Stromal cell of bone marrow (primary cell): ENCODE data around the gene AKT2.

ENCODE experiments used
- DNase-seq: peaks from one replicate; pipeline ENCODE4 v3.0.0-alpha.2; 2012; ENCODE audit warnings: low read depth

Gene AKT2

GRCh38 chr19:40300668-40301067 is 15.5 kb upstream of the AKT2 start:
- DNase-seq = no peak

- no peak for DNase-seq
Measured at GRCh38 chr19:40298026-40298425, 12.9 kb upstream of the AKT2 start.

DNA sequence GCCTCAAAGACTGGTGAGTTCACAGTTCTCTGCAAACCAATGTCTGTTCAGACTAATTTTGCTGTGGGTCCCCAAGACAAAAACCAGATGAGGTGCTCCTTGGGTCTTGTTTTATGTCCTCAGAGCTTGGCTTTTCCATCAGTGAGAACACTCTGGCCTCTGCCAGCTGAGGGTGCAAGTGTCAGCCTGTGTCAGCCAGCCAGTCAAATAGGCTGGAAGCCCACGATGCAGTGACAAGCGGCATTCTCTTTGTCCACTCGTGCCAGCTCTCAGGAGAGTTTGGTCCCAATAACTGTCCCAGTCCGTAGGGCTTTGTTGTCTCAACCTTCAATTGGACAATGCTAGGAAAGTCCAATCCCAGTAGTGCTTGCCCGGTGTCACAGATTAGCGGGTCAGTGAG is 9.4 kb upstream of the AKT2 start:
- DNase-seq = no peak

- DNase-seq = no peak
Measured at GRCh38 chr19:40286971-40287421, 1.9 kb upstream of the AKT2 start.

DNA sequence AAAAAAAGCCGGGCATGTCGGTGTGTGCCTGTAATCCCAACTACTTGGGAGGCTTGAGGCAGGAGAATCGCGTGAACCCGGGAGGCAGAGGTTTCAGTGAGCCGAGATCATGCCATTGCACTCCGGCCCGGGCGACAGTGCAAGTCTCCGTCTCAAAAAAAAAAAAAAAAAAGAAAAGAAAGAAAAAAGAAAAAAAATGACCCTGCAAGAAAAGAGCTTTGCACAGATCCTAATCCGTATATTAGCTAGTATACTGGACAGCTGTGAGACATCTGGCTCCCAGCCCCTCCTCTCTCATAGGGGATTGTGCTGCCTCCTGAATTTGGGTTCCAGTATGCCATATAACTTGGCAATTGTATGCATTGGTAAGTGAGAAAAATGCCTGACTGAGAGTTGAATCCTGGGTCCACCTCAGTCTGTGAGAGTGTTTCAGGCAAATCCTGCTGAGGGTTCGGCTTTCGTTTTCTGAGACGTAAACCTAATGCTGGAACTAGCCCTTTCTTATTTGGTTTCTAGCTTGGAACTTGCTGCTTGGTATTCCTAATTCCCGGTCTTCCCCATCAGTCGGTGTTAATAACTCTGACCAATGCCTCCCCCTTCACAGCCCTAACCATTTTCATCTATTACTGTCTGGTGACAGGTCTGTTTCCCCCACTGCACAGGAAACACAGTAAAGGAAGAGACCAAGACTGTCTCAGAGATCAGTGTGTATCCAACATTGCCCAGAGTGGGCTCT is 1.3 kb upstream of the AKT2 start:
- no peak for DNase-seq

DNA sequence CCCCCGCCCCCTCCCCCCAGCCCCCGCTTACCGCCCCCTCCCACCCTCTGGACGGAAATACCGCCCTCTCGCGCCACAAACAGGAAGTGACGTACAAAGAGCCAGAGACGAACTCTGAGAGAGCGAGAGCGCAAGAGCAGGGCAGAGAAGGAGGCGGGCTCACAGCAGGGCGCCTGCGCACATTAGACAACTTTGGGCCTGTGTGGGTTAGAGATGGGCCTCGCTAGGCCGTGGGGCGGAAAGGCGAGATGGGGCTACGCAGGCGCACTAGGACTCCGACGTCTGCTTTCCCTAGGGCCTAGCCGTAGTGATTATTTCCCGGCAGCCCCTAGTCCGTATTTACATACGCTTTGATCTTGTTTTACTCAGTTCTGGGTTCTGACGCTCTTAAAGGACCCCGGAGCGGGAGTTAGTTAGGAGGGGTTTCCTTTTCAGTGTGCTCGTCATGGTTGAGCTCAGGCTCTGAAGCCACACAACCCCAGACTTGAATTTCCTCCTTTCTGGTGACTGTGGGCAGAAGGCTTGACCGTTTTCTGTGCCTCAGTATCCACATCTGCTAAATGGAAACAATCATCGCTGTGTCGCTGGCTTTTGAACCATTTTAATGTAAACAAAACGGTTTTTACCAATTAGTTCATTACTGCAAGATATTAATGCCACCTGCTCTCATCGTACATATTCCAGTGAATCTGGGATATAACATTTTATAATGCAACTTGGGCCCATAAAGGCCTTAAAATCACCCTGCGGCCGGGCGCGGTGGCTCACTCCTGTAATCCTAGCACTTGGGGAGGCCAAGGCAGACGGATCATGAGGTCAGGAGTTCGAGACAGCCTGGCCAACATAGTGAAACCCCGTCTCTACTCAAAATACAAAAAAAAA is 449 bp upstream of the AKT2 start:
- peak; percentile 100 for DNase-seq

DNA sequence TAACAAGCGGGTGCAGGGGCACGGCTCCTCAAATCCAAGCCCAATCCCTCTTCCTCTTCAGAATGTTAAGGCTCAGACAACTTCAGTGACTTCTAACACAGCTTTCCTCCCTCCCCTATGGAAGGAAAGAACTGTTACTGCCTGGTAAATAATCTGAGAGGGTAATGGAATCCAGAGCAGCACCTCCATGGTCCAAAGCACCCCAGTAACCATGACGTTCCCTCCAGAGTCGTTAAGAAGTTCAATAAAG is 969 bp downstream of the AKT2 start:
- no peak for DNase-seq

GRCh38 chr19:40283414-40284250 is 1.5 kb downstream of the AKT2 start:
- no peak for DNase-seq

- no peak for DNase-seq
Measured at GRCh38 chr19:40282920-40283319, 2.2 kb downstream of the AKT2 start.

- no peak for DNase-seq
Measured at GRCh38 chr19:40282209-40282580, 3.0 kb downstream of the AKT2 start.

DNA sequence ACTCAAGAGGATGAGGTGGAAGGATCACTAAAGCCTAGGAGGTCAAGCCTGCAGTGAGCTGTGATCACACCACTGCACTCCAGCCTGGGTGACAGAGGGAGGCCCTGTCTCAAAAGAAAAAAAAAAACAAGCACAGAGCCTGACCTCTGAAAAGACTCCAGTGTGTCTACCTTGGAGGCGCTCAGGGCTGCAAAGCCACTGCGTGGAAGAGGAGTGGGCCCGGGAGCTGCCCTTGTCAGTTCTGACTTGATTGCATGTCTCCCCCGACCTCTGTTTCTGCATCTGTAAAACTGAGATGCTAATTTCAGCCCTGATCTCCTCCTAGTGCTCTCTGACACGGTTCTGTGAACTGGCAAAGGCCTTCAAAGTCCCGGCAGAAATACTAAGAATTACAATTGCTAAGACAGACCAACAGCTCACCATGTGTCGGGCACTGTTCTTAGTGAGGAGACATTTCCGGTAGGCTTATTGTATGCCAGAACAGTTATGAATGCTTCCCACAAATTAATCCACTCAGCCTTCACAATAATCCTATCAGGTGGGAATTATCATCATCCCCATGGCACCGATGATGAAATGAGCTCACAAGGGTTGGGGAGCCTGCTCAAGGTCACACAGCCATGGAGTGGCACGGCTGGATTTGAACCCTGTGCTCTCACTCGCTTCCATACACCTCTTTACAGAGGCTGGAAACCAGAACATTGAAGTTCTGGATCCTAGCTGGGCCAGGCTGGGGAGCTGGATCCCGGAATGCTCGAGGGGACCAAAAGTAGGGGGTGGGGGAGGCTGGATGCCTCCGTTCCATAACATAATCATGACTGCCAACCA is 3.5 kb downstream of the AKT2 start:
- DNase-seq = no peak

DNA sequence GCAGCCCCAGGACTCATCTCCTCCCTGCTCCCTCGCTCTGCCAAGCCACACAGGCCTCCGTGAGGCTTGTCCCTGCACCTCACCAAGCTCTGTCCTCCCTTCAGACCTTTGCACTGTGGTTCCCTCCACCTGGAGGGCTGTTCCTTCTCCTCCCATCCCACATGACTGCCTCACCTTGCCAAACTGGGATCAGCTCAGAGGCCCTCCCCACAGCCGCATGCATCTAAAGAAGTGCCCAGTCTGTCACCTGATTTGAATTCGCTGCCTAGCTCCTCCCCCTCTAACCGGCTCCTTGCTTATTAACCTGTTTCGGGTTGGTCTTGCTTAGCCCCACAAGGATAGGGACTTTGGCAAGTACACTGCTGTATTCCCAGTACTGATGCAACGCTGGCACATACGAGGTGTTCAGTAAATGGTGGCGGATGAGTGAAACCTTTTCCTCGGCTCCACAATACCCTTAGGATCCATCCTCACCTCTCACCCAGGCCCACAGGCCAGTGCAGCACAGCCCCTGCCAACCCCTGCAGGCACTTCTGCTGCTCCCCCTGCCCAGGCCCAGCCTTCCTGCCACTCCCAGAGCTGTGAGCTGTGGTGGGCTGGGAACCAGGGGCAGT is 4.4 kb downstream of the AKT2 start:
- no peak for DNase-seq

DNA sequence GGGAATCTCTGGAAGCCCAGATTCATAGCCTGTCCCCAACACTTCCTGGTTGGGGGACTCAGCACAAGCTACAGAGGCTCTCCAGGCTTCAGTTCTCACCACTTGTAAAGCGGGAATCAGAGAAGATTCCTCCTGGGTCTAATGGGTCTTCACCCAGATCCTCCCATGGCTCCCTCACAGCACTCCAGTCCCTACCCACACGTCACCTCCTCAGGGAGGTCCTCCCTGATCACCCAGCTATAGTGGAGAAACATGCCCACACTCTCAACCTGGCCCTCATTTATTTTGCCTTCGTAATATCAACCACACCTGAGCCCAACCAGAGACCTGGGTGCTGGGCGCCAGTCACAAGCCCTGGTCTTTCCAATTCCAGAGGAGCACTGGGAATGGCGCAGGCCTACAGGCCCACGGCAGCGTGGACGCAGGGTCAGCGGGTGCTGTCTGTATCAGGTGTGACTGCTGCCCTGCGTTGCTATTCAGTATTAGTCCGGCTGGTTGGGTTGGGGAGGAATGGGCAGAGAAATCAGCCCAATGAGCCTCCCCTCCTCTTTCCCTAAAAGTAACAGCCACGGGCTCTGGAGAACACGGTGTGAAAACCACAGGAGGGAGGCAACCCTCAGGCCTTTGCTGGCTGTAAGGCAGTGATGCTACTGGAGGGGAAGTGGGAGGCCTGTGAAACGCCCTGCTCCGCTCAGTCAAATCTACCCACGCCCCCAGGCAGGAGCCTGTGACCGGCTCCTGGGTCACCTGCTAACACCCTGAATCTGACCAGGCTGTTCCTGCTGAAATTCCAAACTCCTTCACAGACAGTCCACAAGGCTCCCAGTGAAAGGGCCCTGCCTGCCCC is 5.2 kb downstream of the AKT2 start:
- no peak for DNase-seq

DNA sequence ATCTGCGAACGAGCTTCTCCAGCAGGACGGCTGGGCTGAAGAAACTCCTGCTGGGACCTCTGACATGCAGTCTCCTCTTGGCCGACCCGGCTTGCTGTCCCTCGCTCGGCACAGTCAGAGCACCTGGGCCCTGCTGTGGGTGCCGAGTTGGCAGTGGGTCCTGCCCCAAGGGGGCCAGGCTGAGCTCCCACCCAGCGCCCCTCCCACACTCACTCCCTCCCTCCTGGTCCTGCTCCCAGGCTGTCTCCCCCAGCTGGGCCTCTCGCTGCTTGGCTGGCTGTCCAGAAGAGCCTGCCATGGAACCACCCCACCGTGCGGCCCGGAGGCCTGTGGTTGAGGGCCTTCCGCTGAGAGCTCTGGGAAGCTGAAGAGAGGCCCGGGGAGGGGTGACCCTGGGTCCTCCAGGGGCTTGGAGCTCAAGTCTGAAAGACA is 6.0 kb downstream of the AKT2 start:
- DNase-seq = peak; percentile 47

DNA sequence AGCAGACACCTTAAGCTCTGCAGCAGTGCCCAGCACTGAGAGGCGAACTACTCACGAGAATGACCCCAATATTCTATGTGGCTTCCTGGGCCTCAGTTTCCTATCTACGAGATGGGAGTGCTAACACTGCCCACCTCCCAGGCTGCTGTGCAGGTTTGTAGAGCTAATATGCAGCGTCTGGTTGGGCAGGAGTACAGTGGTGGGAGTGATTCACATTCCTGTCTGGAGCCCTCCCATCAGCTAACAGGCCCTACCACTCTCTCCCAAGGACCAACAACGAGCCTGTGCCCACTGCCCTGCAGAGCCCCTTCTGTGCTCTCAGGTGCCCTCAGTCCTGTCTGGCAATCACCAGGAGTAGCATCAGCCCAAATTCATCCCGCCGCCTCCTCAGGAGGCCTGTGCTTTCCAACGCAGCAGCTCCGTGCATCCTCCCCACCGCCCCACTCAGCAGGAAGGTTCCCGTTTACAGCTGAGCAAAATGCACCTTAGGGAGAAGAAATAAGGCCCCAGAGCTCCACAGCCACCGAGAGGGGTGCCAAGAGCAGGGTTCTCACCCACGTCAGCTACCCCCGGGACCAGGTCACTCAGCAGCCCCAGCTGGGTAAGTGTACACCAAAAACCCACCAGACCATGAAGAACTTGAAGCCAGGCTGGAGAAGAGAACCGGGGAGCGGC is 6.6 kb downstream of the AKT2 start:
- DNase-seq = no peak

DNA sequence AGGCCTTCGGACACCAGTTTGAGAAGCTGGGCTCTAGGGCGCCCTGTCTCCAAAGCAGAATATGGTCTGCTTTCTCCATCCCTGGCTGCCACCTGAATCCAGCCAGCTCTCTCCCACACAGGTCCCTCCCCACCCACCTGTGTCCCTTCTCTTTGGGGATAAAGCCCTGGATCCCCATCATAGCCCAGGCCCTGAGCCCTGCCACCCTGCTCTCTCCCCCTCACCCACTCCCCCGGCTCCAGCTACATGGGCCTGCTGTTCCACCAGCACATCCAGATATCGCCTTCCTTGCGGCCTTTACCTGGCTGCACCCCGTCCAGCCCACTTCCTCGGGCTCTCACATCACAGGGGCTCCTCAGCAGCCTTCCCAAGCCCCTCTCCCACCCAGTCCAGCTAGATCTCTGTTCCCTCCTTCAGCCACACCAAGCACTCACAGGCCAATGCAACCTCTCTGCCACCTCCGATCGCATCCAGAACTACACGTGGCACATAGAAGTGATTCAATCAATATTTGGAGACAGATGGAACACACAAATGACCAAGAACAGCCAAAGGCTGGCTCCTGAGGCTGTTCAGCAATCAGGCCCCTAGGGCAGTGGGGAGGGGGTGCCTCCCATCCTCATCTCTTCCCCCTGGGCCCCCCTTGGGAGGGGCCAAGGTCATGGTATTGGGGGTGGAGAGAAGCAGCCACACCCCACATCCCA is 7.6 kb downstream of the AKT2 start:
- DNase-seq = no peak

- DNase-seq = no peak
Measured at GRCh38 chr19:40274585-40275544, 10.3 kb downstream of the AKT2 start.
